Natural killer cell (primary cell): ENCODE results near the gene HDAC1. TPM values are rescaled to one million over a fixed set of nuclear protein-coding genes. Genes with fewer than 3 reads are reported as not detected.
A peak's percentile ranks its signal among the peaks of the same experiment; 100 is the strongest.

Experiments used
- ATAC-seq, 3 donors: fragments of 150-1000 bp in 2 of 3; fragments of 200-7000 bp in 1 of 3; cut with Tn5 transposase; 1 replicate in 1 of 3; 2 replicates in 2 of 3; pipeline ENCODE4 v1.10.0; 2021; ENCODE audit warnings: mild to moderate bottlenecking in 2 of 3, moderate library complexity in 2 of 3
- DNase-seq, 2 donors: peaks; one replicate each; pipeline versions ENCODE4 v3.0.0 to v3.0.0-alpha.2; 2013 to 2021; ENCODE audit warnings: mixed read lengths in 1 of 2
- H3K27ac ChIP-seq: one replicate; pipeline ENCODE4 v1.5.1; 2013; ENCODE audit warnings: mild to moderate bottlenecking, low read length
- H3K27me3 ChIP-seq: one replicate; pipeline ENCODE4 v1.6.1; 2013; ENCODE audit warnings: low read length; ENCODE audit not compliant: control insufficient read depth, insufficient read depth
- H3K36me3 ChIP-seq: one replicate; pipeline ENCODE4 v1.6.1; 2013; ENCODE audit warnings: low read length; ENCODE audit not compliant: control insufficient read depth, insufficient read depth
- H3K4me1 ChIP-seq: one replicate; pipeline ENCODE4 v1.6.1; 2013; ENCODE audit warnings: low read length; ENCODE audit not compliant: control insufficient read depth, insufficient read depth
- H3K4me3 ChIP-seq: one replicate; pipeline ENCODE4 v1.5.1; 2013; ENCODE audit warnings: low read length
- H3K9me3 ChIP-seq: one replicate; pipeline ENCODE4 v1.6.1; 2013; ENCODE audit warnings: low read length; ENCODE audit not compliant: control insufficient read depth, insufficient read depth
- H3K27ac Mint-ChIP-seq, 2 donors: one replicate each; pipeline ENCODE4 v1.8.0; 2022; ENCODE audit warnings: mild to moderate bottlenecking in 2 of 2, mixed read lengths in 2 of 2, moderate library complexity in 1 of 2
- H3K27me3 Mint-ChIP-seq, 2 donors: one replicate each; pipeline ENCODE4 v1.8.0; 2022; ENCODE audit warnings: low read depth in 2 of 2, mixed read lengths in 2 of 2
- H3K36me3 Mint-ChIP-seq: one replicate; pipeline ENCODE4 v1.8.0; 2022; ENCODE audit warnings: mixed read lengths
- H3K4me1 Mint-ChIP-seq, 2 donors: one replicate each; pipeline ENCODE4 v1.8.0; 2022; ENCODE audit warnings: mixed read lengths in 2 of 2
- H3K4me3 Mint-ChIP-seq: one replicate; pipeline ENCODE4 v1.8.0; 2022; ENCODE audit warnings: mild to moderate bottlenecking, moderate library complexity, mixed read lengths
- H3K9me3 Mint-ChIP-seq, 2 donors: one replicate each; pipeline ENCODE4 v1.8.0; 2022; ENCODE audit warnings: mixed read lengths in 2 of 2
- WGBS: methylation state at CpG from one replicate; pipeline ENCODE4 v1.1.7; 2013; ENCODE audit warnings: missing lambda C conversion rate; ENCODE audit not compliant: insufficient coverage; 5-methylcytosine and 5-hydroxymethylcytosine counted together
- intact Hi-C: fragments of 100-400 bp; cut with micrococcal nuclease; formaldehyde crosslinking; loops from one replicate; pipeline ENCODE4 v1.14.2; 2022
- total RNA-seq, 4 donors: library from RNA; stranded (reverse); fragments of 120-200 nt in 1 of 4; gene quantifications; one replicate each; pipeline versions ENCODE4 v1.2.3 to v1.2.4, GENCODE V29; 2013 to 2022
- TF ChIP-seq, protein P1 (sequence below): fragments of 200-600 bp; IDR thresholded peaks from one replicate; pipeline ENCODE4 v1.8.0; 2022; ENCODE audit warnings: antibody characterized with exemption

Gene HDAC1
- total RNA-seq, 3 donors from 2014 or later (not counting 1 experiment from before 2014, with no cell fraction given), result 110 to 133 (median 125) TPM

GRCh38 chr1:32334864-32335534 is 43.1 kb downstream of the HDAC1 start:
- Histone ChIP-seq H3K4me3 (peak overlapping the region; percentile 36), H3K4me1 (peaks cover 48% of the 10 kb centered on the region), H3K9me3 (no peaks in the 10 kb centered on the region), H3K36me3 (peaks cover 40% of the 10 kb centered on the region), H3K27ac (no peak overlapping the region), H3K27me3 (no peaks in the 10 kb centered on the region)
- intact Hi-C loops, result loop anchor here (1.0 to 5.0 kb wide), 4 partner anchors 37 to 113 kb away; partner anchors contain the start of genes BSDC1, EIF3I and TMEM234
- TF ChIP-seq, protein P1, sequence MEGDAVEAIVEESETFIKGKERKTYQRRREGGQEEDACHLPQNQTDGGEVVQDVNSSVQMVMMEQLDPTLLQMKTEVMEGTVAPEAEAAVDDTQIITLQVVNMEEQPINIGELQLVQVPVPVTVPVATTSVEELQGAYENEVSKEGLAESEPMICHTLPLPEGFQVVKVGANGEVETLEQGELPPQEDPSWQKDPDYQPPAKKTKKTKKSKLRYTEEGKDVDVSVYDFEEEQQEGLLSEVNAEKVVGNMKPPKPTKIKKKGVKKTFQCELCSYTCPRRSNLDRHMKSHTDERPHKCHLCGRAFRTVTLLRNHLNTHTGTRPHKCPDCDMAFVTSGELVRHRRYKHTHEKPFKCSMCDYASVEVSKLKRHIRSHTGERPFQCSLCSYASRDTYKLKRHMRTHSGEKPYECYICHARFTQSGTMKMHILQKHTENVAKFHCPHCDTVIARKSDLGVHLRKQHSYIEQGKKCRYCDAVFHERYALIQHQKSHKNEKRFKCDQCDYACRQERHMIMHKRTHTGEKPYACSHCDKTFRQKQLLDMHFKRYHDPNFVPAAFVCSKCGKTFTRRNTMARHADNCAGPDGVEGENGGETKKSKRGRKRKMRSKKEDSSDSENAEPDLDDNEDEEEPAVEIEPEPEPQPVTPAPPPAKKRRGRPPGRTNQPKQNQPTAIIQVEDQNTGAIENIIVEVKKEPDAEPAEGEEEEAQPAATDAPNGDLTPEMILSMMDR, result peak; percentile 83
- Mint-ChIP-seq H3K9me3 (no peaks in the 10 kb centered on the region), H3K27ac (peak overlapping the region; percentile 43 to 76), H3K27me3 (peaks cover 0 to 3% of the 10 kb centered on the region in 2 donors), H3K4me1 (peaks cover 26 to 52% of the 10 kb centered on the region in 2 donors), H3K36me3 (peaks cover 11% of the 10 kb centered on the region), H3K4me3 (peak overlapping the region; percentile 88)
- WGBS, result 4% methylated on average over 46 of the region's 46 CpGs
- DNase-seq (peak; percentile 64 to 89), ATAC-seq (peak; percentile 49 to 66 (median 49))

DNA sequence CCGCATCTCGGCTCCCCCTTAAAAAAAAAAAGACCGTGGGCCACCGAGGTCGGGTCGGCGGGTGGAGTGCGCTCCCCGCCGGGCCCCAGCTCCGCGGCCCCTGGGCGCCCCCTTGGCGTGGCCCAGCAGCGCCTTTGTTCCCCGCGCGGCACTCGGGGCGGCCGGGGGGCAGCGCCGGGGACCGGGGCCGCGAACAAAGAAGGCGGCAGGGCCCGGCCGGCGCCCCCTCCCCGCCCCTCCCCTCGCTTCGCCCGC is 43.6 kb downstream of the HDAC1 start:
- H3K4me1 Mint-ChIP-seq, result peaks cover 26 to 52% of the 10 kb centered on the region in 2 donors
- H3K36me3 Mint-ChIP-seq, result peaks cover 11% of the 10 kb centered on the region
- peak overlapping the region in 1 of 2 donors; percentile 76 for H3K27ac Mint-ChIP-seq
- ATAC-seq, result peak in 2 of 3 donors; percentile 4 to 14
- DNase-seq, result peak in 1 of 2 donors; percentile 30
- H3K9me3 Mint-ChIP-seq, result no peaks in the 10 kb centered on the region
- peaks cover 35% of the 10 kb centered on the region for H3K36me3 ChIP-seq
- peak overlapping the region; percentile 88 for H3K4me3 Mint-ChIP-seq
- H3K27ac ChIP-seq, result no peak overlapping the region
- no peaks in the 10 kb centered on the region for H3K9me3 ChIP-seq
- intact Hi-C loops, result loop anchor here (1.0 to 5.0 kb wide), 4 partner anchors 37 to 113 kb away; partner anchors contain the start of genes BSDC1, EIF3I and TMEM234
- peaks cover 48% of the 10 kb centered on the region for H3K4me1 ChIP-seq
- H3K4me3 ChIP-seq, result peak overlapping the region; percentile 36
- WGBS, result 0% methylated on average over 34 of the region's 34 CpGs
- H3K27me3 Mint-ChIP-seq, result peaks cover 0 to 3% of the 10 kb centered on the region in 2 donors
- TF ChIP-seq, protein P1, result no peak
- H3K27me3 ChIP-seq, result no peaks in the 10 kb centered on the region

GRCh38 chr1:32335790-32336590 is 44.1 kb downstream of the HDAC1 start, which contains the start of gene MARCKSL1:
Gene MARCKSL1, minus strand, starts transcription at chr1:32336233. Its CDS starts 200 bp downstream, at chr1:32336033.
- H3K4me1 ChIP-seq, result peaks cover 48% of the 10 kb centered on the region
- no peaks in the 10 kb centered on the region for H3K9me3 Mint-ChIP-seq
- H3K36me3 ChIP-seq, result peaks cover 30% of the 10 kb centered on the region
- H3K4me1 Mint-ChIP-seq, result peaks cover 24 to 49% of the 10 kb centered on the region in 2 donors
- DNase-seq (peak; percentile 85 to 90), ATAC-seq (peak; percentile 54 to 66 (median 62))
- WGBS, result 1% methylated on average over 95 of the region's 95 CpGs
- intact Hi-C loops, result loop anchor here (1.0 to 5.0 kb wide), 4 partner anchors 36 to 114 kb away; partner anchors contain the start of genes BSDC1, EIF3I and TMEM234
- H3K4me3 Mint-ChIP-seq, result peak within 1 kb of the TSS; percentile 88
- H3K4me3 ChIP-seq, result peak within 1 kb of the TSS; percentile 36
- H3K27me3 Mint-ChIP-seq, result peaks cover 0 to 3% of the 10 kb centered on the region in 2 donors
- no peak within 1 kb of the TSS for H3K27ac ChIP-seq
- H3K9me3 ChIP-seq, result no peaks in the 10 kb centered on the region
- H3K27ac Mint-ChIP-seq, result peak within 1 kb of the TSS; percentile 43 to 87
- no peaks in the 10 kb centered on the region for H3K27me3 ChIP-seq
- peaks cover 7% of the 10 kb centered on the region for H3K36me3 Mint-ChIP-seq
- TF ChIP-seq, protein P1, result no peak
